ENCODE results near the gene RAD9B.
A peak's percentile ranks its signal among the peaks of the same experiment; 100 is the strongest.

Gene RAD9B

GRCh38 chr12:110545812-110546211 is 43.7 kb downstream of the RAD9B start:
- no peak overlapping the region for H3K4me3 ChIP-seq (ENCODE audit: control insufficient read depth, low read depth, low read length)
- no peak for DNase-seq (ENCODE audit: low read depth)

GRCh38 chr12:110546339-110546738 is 44.2 kb downstream of the RAD9B start:
- H3K4me3 ChIP-seq (ENCODE audit: control insufficient read depth, low read depth, low read length) = no peak overlapping the region
- TF ChIP-seq, protein P1, sequence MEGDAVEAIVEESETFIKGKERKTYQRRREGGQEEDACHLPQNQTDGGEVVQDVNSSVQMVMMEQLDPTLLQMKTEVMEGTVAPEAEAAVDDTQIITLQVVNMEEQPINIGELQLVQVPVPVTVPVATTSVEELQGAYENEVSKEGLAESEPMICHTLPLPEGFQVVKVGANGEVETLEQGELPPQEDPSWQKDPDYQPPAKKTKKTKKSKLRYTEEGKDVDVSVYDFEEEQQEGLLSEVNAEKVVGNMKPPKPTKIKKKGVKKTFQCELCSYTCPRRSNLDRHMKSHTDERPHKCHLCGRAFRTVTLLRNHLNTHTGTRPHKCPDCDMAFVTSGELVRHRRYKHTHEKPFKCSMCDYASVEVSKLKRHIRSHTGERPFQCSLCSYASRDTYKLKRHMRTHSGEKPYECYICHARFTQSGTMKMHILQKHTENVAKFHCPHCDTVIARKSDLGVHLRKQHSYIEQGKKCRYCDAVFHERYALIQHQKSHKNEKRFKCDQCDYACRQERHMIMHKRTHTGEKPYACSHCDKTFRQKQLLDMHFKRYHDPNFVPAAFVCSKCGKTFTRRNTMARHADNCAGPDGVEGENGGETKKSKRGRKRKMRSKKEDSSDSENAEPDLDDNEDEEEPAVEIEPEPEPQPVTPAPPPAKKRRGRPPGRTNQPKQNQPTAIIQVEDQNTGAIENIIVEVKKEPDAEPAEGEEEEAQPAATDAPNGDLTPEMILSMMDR (IDR thresholded peaks at IDR 0.05; ENCODE audit: control insufficient read depth, insufficient read depth, low read depth, low read length, missing control alignments) = no peak
- peak; percentile 88 for DNase-seq (ENCODE audit: low read depth)

More at GRCh38 chr12:110545812-110546211, 43.7 kb downstream of the RAD9B start:
- TF ChIP-seq, protein P1 (IDR thresholded peaks at IDR 0.05; ENCODE audit: control insufficient read depth, insufficient read depth, low read depth, low read length, missing control alignments) = no peak

- TF ChIP-seq, protein P1 (IDR thresholded peaks at IDR 0.05; ENCODE audit: control insufficient read depth, insufficient read depth, low read depth, low read length, missing control alignments) = no peak
- no peak for DNase-seq (ENCODE audit: low read depth)
- H3K4me3 ChIP-seq (ENCODE audit: control insufficient read depth, low read depth, low read length) = no peak overlapping the region
These were observed 45.0 kb downstream of the RAD9B start for GRCh38 chr12:110547090-110547489.

DNA sequence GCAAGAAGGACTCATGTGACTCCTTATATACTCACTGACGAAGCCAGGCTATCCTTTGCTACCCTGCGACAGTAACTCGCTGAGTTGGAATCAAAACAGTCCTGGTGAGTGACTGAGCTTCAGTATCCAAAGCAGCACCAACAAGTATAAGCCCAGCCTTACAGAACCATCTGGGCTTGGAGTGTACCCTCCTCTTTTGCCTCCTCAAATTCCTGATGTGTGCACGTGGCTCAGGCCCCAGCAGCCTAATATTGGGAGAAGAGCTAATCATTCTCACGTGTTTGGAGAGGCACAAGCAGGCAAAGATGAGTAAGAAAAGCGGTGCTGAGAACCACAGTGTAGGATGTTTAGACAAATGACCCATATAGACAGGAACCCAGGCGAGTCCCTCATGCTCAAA is 46.5 kb downstream of the RAD9B start:
- TF ChIP-seq, protein P1 (IDR thresholded peaks at IDR 0.05; ENCODE audit: control insufficient read depth, insufficient read depth, low read depth, low read length, missing control alignments) = no peak
- no peak for DNase-seq (ENCODE audit: low read depth)
- no peak overlapping the region for H3K4me3 ChIP-seq (ENCODE audit: control insufficient read depth, low read depth, low read length)

GRCh38 chr12:110549716-110550115 is 47.6 kb downstream of the RAD9B start:
- TF ChIP-seq, protein P1 (IDR thresholded peaks at IDR 0.05; ENCODE audit: control insufficient read depth, insufficient read depth, low read depth, low read length, missing control alignments) = no peak
- DNase-seq (ENCODE audit: low read depth) = no peak
- no peak overlapping the region for H3K4me3 ChIP-seq (ENCODE audit: control insufficient read depth, low read depth, low read length)

DNA sequence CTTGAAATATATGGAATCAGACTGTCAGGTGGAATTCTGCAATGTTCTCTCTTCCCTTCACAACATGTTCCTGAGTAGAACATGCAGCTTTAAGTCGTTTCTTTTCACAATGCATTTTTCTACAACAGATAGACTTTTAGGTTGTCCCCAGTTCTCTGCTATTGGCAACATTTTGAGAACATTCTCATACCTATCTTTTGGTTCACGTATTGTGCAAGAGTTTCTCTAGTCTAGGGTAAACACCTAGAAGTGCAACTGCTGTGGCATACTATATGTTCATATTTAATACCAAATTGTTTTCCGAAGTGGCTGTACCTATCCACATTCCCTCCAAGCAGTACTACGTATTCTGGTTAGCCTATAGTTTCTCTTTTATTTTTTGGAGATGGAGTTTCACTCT is 48.9 kb downstream of the RAD9B start:
- TF ChIP-seq, protein P1 (IDR thresholded peaks at IDR 0.05; ENCODE audit: control insufficient read depth, insufficient read depth, low read depth, low read length, missing control alignments) = no peak
- no peak for DNase-seq (ENCODE audit: low read depth)
- H3K4me3 ChIP-seq (ENCODE audit: control insufficient read depth, low read depth, low read length) = no peak overlapping the region

All from AG09309 (cell line).